GM21737 (cell line): ENCODE data around the gene DYNLRB1.

ENCODE experiments used
- ATAC-seq: cut with Tn5 transposase; IDR thresholded peaks from one replicate; pipeline ENCODE4 v1.9.1; 2021; ENCODE audit warnings: mild to moderate bottlenecking, moderate library complexity; ENCODE audit not compliant: unreplicated experiment

DYNLRB1 gene

GRCh38 chr20:34577061-34577460 is 60.8 kb downstream of the DYNLRB1 start:
- no peak for ATAC-seq

GRCh38 chr20:34578025-34578424 is 61.8 kb downstream of the DYNLRB1 start:
- no peak for ATAC-seq

GRCh38 chr20:34578521-34578920 is 62.3 kb downstream of the DYNLRB1 start:
- no peak for ATAC-seq

- ATAC-seq = no peak
These were observed 63.2 kb downstream of the DYNLRB1 start for GRCh38 chr20:34579191-34579978.

GRCh38 chr20:34579979-34580940 is 64.0 kb downstream of the DYNLRB1 start:
- peak; percentile 52 for ATAC-seq

DNA sequence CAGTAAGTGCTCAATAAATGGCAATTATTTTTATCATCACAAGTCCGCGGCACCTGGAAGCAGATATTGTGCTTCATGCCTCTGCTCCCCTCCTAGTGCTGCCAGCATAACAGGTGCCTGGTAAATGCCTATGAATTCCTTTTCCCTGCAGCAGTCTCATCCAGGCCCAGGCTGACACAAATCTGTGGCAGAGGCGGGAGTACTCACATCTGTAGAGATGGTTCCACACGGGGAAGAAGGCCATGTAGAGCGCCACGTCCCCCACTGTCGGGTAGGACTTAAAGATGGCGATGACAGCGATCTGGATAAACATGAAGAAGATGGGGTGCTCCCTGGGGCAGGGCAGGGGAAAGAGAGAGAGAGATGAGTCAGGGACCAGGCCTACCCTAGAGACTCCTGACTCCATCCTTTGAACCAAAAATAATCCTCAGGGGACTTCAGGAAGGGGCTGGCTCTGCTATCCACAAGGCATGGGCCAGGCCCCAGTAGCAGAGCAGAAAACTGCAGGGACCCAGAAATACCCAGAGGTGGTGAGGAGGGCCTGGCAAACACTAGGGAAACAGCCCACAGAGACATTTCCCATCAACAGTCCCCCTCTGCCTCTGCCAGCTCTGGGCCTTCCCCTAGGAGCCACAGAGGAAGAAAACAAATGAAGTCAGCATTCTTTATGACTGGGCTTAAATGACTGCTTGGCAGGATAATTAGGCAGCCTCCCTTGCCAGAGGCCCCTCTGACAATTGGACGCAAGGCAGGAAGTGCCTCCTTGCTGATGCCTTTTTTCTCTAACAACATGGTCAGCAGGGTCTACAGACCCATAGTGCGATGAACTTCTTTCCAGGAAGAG is 65.3 kb downstream of the DYNLRB1 start:
- no peak for ATAC-seq

GRCh38 chr20:34582221-34582620 is 66.0 kb downstream of the DYNLRB1 start:
- no peak for ATAC-seq

DNA sequence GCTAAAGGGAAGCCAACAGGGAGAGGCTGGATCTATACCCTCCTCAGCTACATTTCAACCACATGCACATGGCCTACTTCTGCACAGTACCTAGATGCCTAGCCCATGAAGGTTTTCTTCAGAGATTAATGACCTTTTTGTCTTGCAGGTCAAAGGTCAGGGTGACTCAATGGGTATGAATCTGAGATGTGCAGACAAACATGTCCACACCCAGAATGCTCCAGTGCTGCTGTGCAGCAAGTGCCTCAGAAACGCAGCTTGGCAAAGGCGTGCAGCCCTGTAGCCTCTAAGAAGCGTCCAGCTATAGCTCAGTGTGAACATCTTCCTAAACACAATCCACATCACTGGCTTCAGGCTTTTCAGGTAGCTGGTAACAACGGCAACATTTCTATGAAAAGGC is 66.7 kb downstream of the DYNLRB1 start:
- ATAC-seq = no peak

DNA sequence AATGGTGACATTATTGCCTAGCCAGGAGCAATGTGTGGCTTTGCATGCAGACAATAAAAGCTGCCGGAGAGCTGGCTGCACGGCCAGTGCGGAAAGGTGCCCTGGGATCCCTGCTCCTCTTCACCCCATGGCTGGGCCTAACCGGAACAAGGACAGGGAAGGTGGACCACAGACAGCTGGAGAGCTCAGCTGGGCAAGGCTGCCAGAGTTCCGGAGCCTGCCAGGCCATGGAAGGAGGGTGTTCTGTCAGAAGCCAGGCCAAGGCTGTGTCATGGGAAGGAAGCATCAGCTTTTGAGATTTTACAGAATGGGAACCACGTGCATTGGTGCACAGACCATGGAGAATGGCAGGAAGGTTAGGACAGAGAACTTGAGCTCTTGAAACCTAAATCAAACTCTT is 67.3 kb downstream of the DYNLRB1 start:
- no peak for ATAC-seq

DNA sequence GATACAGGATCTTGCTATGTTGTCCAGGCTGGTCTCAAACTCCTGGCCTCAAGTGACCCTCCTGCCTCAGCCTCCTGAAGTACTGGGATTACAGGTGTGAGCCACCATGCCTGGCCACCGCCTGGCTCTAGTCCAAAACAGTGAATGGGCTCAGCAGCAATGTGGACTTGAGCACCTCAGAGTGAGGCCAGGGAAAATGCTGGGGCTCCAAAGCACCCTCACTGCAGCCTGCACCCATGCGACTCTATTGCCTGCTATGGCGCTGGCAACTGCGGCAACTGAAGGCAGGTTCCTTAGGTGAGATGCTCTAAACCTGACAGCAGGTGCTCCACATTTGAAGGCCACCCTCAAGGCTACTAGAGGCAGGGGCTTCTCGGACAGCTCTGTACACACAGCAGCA is 68.8 kb downstream of the DYNLRB1 start:
- no peak for ATAC-seq

- ATAC-seq = no peak
These were observed 70.4 kb downstream of the DYNLRB1 start for GRCh38 chr20:34586488-34587163.
